ENCODE results near the gene PCBP3. TPM values are rescaled to one million over a fixed set of nuclear protein-coding genes. Genes with fewer than 3 reads are reported as not detected.
"Not testable (repeated sequence)": the region's sequence is repeated elsewhere in the genome, so short reads cannot be mapped to it uniquely, and the experiment has no call there.

Gene PCBP3
- total RNA-seq, 2 experiments from 2014 or later: 1.9 to 2.2 TPM

- ATAC-seq (no peak), DNase-seq (no peak)
- peaks cover 10% of the 10 kb centered on the region for H3K27me3 Mint-ChIP-seq
- intact Hi-C loops (cut with micrococcal nuclease): no loop called here
- no peaks in the 10 kb centered on the region for H3K36me3 Mint-ChIP-seq (ENCODE audit: low read depth)
- no peak for TF ChIP-seq CTCF (IDR thresholded peaks at IDR 0.05)
- POLR2A ChIA-PET: interaction anchor here (1.6 kb wide), 1 partner anchor 19 kb away, joined by 3 read pairs; no protein-coding TSS in a partner anchor
- CTCF ChIA-PET: interaction anchor here (1.2 to 1.9 kb wide), 3 partner anchors 10 to 75 kb away, joined by 4 to 8 read pairs (median 4); no protein-coding TSS in a partner anchor
- H3K27ac Mint-ChIP-seq: no peak overlapping the region
- no peaks in the 10 kb centered on the region for H3K9me3 Mint-ChIP-seq
- H3K4me1 Mint-ChIP-seq (ENCODE audit: low read depth): peaks cover 20% of the 10 kb centered on the region
- H3K4me3 Mint-ChIP-seq: no peak overlapping the region
Observed at GRCh38 chr21:45847870-45848269, 204.3 kb downstream of the PCBP3 start.

DNA sequence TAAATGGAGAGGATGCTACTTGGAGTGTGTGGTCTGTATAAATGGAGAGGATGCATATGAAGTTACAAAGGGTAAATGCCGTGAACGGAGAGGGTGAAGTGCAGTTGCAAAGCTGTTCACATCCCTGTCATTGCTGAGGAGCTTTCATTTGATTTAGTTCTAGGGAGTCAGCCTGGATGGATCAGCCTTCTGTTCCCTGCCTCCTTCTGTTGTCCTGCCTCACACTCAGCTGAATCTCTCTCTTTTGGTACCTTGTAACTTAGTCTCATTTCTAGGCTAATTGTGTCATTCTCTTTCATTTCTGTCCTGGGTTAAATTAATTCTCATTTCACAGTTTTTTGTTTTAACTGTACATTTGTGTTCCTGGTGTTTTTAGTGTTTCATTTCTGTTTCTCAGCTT, 204.8 kb downstream of the PCBP3 start:
- ChIA-PET CTCF (interaction anchor here (0.7 to 1.4 kb wide), 3 partner anchors 11 to 99 kb away, joined by 3 to 4 read pairs (median 3); no protein-coding TSS in a partner anchor), POLR2A (no interaction called here)
- no peak for TF ChIP-seq CTCF (IDR thresholded peaks at IDR 0.05)
- H3K9me3 Mint-ChIP-seq: no peaks in the 10 kb centered on the region
- H3K27me3 Mint-ChIP-seq: peaks cover 10% of the 10 kb centered on the region
- ATAC-seq (no peak), DNase-seq (no peak)
- H3K27ac Mint-ChIP-seq: no peak overlapping the region
- no peak overlapping the region for H3K4me3 Mint-ChIP-seq
- peaks cover 20% of the 10 kb centered on the region for H3K4me1 Mint-ChIP-seq (ENCODE audit: low read depth)
- no peaks in the 10 kb centered on the region for H3K36me3 Mint-ChIP-seq (ENCODE audit: low read depth)
- intact Hi-C loops (cut with micrococcal nuclease): no loop called here

GRCh38 chr21:45848805-45849204, 205.3 kb downstream of the PCBP3 start:
- no peak for TF ChIP-seq CTCF (IDR thresholded peaks at IDR 0.05)
- CTCF ChIA-PET: interaction anchor here (0.7 to 1.4 kb wide), 3 partner anchors 12 to 99 kb away, joined by 3 to 4 read pairs (median 3); no protein-coding TSS in a partner anchor
- POLR2A ChIA-PET: no interaction called here
- H3K4me1 Mint-ChIP-seq (ENCODE audit: low read depth): peaks cover 20% of the 10 kb centered on the region
- no peaks in the 10 kb centered on the region for H3K9me3 Mint-ChIP-seq
- no peaks in the 10 kb centered on the region for H3K36me3 Mint-ChIP-seq (ENCODE audit: low read depth)
- intact Hi-C loops (cut with micrococcal nuclease): no loop called here
- DNase-seq: no peak
- H3K27me3 Mint-ChIP-seq: peaks cover 10% of the 10 kb centered on the region
- ATAC-seq: no peak
- no peak overlapping the region for H3K4me3 Mint-ChIP-seq
- H3K27ac Mint-ChIP-seq: no peak overlapping the region

DNA sequence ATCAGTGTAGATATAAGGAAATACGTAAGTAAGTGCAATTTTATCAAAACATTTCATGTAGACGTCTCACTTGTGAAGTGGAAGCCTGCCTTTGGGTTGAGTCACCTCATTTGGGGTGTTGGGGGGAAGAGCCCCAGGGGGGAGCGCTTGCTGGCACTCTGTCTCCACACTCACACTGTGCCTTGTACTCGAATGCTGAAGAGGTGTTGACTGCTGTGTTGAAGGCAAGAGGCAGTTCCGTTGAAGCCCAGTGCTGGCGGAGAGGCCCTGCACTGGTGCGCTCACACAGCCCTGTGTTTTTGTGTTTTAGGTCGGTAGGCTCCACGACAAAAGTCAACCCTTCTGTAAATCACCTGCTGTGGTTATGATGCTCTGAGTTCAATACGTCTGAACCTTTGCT, 206.1 kb downstream of the PCBP3 start:
- DNase-seq (no peak), ATAC-seq (no peak)
- H3K27me3 Mint-ChIP-seq: peaks cover 8% of the 10 kb centered on the region
- H3K4me1 Mint-ChIP-seq (ENCODE audit: low read depth): peaks cover 20% of the 10 kb centered on the region
- no peak overlapping the region for H3K4me3 Mint-ChIP-seq
- H3K9me3 Mint-ChIP-seq: no peaks in the 10 kb centered on the region
- intact Hi-C loops (cut with micrococcal nuclease): no loop called here
- no peaks in the 10 kb centered on the region for H3K36me3 Mint-ChIP-seq (ENCODE audit: low read depth)
- no peak overlapping the region for H3K27ac Mint-ChIP-seq
- CTCF ChIA-PET: no interaction called here
- TF ChIP-seq CTCF (IDR thresholded peaks at IDR 0.05): no peak
- POLR2A ChIA-PET: no interaction called here

DNA sequence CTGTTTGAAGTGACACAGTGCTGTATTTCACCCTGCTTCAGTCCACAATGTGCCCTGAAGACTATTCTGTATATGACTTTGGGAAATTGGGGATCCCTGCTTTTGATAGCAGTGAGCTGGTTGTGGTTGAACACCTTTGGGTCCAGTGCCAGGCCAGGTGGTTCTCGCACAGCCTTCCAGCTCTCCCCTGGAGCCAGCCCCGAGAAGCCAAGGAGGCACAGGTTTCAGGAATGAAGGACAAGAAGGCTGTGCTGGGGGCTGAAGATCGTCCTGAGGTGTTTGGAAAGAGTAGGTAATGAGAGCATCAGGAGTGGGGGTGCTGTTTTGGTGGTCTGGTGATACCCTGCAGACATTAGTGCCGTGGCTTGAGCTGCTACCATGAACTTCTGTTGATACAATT, 206.7 kb downstream of the PCBP3 start:
- Mint-ChIP-seq H3K36me3 (ENCODE audit: low read depth) (no peaks in the 10 kb centered on the region), H3K27ac (no peak overlapping the region), H3K27me3 (peaks cover 8% of the 10 kb centered on the region), H3K9me3 (no peaks in the 10 kb centered on the region), H3K4me3 (no peak overlapping the region), H3K4me1 (ENCODE audit: low read depth) (peaks cover 17% of the 10 kb centered on the region)
- no peak for DNase-seq
- ChIA-PET CTCF (no interaction called here), POLR2A (no interaction called here)
- no peak for ATAC-seq
- TF ChIP-seq CTCF (IDR thresholded peaks at IDR 0.05): no peak
- intact Hi-C loops (cut with micrococcal nuclease): no loop called here

GRCh38 chr21:45852386-45852785, 208.9 kb downstream of the PCBP3 start:
- not testable (repeated sequence) for ATAC-seq, DNase-seq

More at GRCh38 chr21:45852386-45852785, 208.9 kb downstream of the PCBP3 start:
- H3K27me3 Mint-ChIP-seq; intact Hi-C loops (cut with micrococcal nuclease); H3K36me3 Mint-ChIP-seq (ENCODE audit: low read depth); H3K4me1 Mint-ChIP-seq (ENCODE audit: low read depth); H3K4me3 Mint-ChIP-seq; H3K27ac Mint-ChIP-seq; POLR2A ChIA-PET; H3K9me3 Mint-ChIP-seq: not testable (repeated sequence)
- CTCF ChIA-PET: interaction anchor here (1.0 to 1.2 kb wide), 2 partner anchors 10 to 71 kb away, joined by 3 read pairs; no protein-coding TSS in a partner anchor
